ENCODE data around the gene ZNF790. TPM values are rescaled to one million over a fixed set of nuclear protein-coding genes. Genes with fewer than 3 reads are reported as not detected.

ZNF790 gene
- total and polyA plus RNA-seq, 7 donors: 1.4 to 7.5 (median 4.0) TPM

GRCh38 chr19:36837176-36837905 is 846 bp downstream of the ZNF790 start:
- ATAC-seq: peak in 3 of 4 donors; percentile 1 to 6 (median 4)

DNA sequence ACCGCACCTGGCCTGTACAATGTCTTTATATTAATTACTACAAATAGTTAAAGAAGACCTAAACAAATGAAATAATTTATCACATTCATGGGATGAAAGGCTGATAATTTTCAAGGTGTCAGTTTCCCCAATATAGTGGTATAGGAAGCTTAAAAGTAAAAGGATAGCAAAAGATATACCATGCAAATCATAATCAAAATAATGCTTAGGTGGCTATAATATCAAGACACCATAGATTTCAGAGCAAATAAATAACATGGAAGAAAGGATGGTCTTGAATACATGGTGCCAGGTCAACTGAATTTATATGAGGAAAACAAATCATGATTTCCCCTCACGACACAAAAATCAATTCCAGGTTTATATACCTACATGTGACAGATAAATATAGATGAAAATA is 4.8 kb downstream of the ZNF790 start:
- H3K9me3 ChIP-seq: peaks cover 84% of the 10 kb centered on the region
- DNase-seq (no peak), ATAC-seq (no peak)
- H3K4me3 ChIP-seq: no peak overlapping the region
- H3K27ac ChIP-seq: no peak overlapping the region
- TF ChIP-seq, protein P1, sequence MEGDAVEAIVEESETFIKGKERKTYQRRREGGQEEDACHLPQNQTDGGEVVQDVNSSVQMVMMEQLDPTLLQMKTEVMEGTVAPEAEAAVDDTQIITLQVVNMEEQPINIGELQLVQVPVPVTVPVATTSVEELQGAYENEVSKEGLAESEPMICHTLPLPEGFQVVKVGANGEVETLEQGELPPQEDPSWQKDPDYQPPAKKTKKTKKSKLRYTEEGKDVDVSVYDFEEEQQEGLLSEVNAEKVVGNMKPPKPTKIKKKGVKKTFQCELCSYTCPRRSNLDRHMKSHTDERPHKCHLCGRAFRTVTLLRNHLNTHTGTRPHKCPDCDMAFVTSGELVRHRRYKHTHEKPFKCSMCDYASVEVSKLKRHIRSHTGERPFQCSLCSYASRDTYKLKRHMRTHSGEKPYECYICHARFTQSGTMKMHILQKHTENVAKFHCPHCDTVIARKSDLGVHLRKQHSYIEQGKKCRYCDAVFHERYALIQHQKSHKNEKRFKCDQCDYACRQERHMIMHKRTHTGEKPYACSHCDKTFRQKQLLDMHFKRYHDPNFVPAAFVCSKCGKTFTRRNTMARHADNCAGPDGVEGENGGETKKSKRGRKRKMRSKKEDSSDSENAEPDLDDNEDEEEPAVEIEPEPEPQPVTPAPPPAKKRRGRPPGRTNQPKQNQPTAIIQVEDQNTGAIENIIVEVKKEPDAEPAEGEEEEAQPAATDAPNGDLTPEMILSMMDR (IDR thresholded peaks at IDR 0.05): no peak
- H3K4me1 ChIP-seq: no peaks in the 10 kb centered on the region
- H3K36me3 ChIP-seq (ENCODE audit: insufficient read depth in 1 of 2, low read depth in 1 of 2): peaks cover 0 to 10% of the 10 kb centered on the region in 2 donors
- no peaks in the 10 kb centered on the region for H3K27me3 ChIP-seq (ENCODE audit: insufficient read depth in 3 of 3, low read length in 2 of 3)
- intact Hi-C loops (cut with DNase I): no loop called here
- 97 to 100% (median 99%) methylated on average over 2 of the region's 2 CpGs for WGBS, 3 donors

More at GRCh38 chr19:36837176-36837905, 846 bp downstream of the ZNF790 start:
- peak overlapping the region; percentile 86 for H3K27ac ChIP-seq
- DNase-seq: no peak
- no peaks in the 10 kb centered on the region for H3K27me3 ChIP-seq (ENCODE audit: insufficient read depth in 3 of 3, low read length in 2 of 3)
- WGBS, 3 donors: 20 to 31% (median 25%) methylated on average over 8 of the region's 8 CpGs
- no peaks in the 10 kb centered on the region for H3K4me1 ChIP-seq
- TF ChIP-seq, protein P1 (IDR thresholded peaks at IDR 0.05): no peak
- intact Hi-C loops (cut with DNase I): loop anchor here in 1 of 2 donors (5.0 kb wide), 2 partner anchors 40 to 80 kb away; partner anchors contain the start of genes ZNF568 and ZNF829
- H3K9me3 ChIP-seq: peaks cover 61% of the 10 kb centered on the region
- H3K4me3 ChIP-seq: peak overlapping the region; percentile 94
- peaks cover 8 to 25% of the 10 kb centered on the region in 2 donors for H3K36me3 ChIP-seq (ENCODE audit: insufficient read depth in 1 of 2, low read depth in 1 of 2)

- no peak for ATAC-seq
- H3K36me3 ChIP-seq (ENCODE audit: insufficient read depth in 1 of 2, low read depth in 1 of 2): peaks cover 33 to 73% of the 10 kb centered on the region in 2 donors
Measured at GRCh38 chr19:36821758-36822157, 16.4 kb downstream of the ZNF790 start.

DNA sequence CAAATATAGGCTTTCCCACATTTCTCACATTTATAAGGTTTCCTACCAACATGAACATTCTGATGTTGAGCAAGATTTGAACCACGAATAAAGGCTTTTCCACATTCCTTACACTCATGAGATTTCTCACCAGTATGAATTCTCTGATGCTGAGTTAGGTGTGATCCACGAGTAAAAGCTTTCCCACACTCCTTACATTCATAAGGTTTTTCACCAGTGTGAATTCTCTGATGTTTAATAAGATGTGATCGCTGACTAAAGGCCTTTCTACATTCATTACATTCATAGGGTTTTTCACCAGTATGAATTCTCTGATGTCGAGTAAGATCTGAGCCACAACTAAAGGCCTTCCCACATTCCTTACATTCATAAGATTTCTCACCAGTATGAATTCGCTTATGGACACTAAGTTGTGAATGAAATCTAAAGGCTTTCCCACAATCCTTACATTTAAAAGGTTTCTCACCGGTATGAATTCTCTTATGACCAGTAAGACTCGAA is 19.0 kb downstream of the ZNF790 start:
- no peak overlapping the region for H3K27ac ChIP-seq
- no peak for DNase-seq
- no peak overlapping the region for H3K4me3 ChIP-seq
- peaks cover 98% of the 10 kb centered on the region for H3K9me3 ChIP-seq
- peaks cover 0 to 2% (median 0%) of the 10 kb centered on the region in 3 donors for H3K27me3 ChIP-seq (ENCODE audit: insufficient read depth in 3 of 3, low read length in 2 of 3)
- H3K4me1 ChIP-seq: no peaks in the 10 kb centered on the region
- no peak for ATAC-seq
- H3K36me3 ChIP-seq (ENCODE audit: insufficient read depth in 1 of 2, low read depth in 1 of 2): peaks cover 20 to 63% of the 10 kb centered on the region in 2 donors
- WGBS, 3 donors: 95 to 98% (median 98%) methylated on average over 7 of the region's 7 CpGs
- intact Hi-C loops (cut with DNase I): no loop called here
- TF ChIP-seq, protein P1 (IDR thresholded peaks at IDR 0.05): no peak

More at GRCh38 chr19:36821758-36822157, 16.4 kb downstream of the ZNF790 start:
- H3K9me3 ChIP-seq: peaks cover 96% of the 10 kb centered on the region
- no peak overlapping the region for H3K4me3 ChIP-seq
- H3K27ac ChIP-seq: no peak overlapping the region
- DNase-seq: no peak
- 97 to 98% (median 98%) methylated on average over 5 of the region's 5 CpGs for WGBS, 3 donors
- H3K27me3 ChIP-seq (ENCODE audit: insufficient read depth in 3 of 3, low read length in 2 of 3): no peaks in the 10 kb centered on the region
- intact Hi-C loops (cut with DNase I): no loop called here
- H3K4me1 ChIP-seq: no peaks in the 10 kb centered on the region
- TF ChIP-seq, protein P1 (IDR thresholded peaks at IDR 0.05): no peak
